Astrocyte (in vitro differentiated cells and primary cell): Measurements from ENCODE around the gene TMEM123.

Experiments
- CTCF ChIP-seq: IDR thresholded peaks from 2 replicates; pipeline ENCODE4 v1.5.1; 2011; ENCODE audit warnings: low read depth, mild to moderate bottlenecking, inconsistent platforms, low read length, moderate library complexity; ENCODE audit not compliant: insufficient read depth
- EZH2 ChIP-seq: IDR thresholded peaks from 2 replicates; pipeline ENCODE4 v1.6.1; 2012; ENCODE audit warnings: mild to moderate bottlenecking, low read length, inconsistent platforms; ENCODE audit not compliant: insufficient read depth

- TF ChIP-seq CTCF = no peak
- TF ChIP-seq EZH2 = no peak
These were observed 47.1 kb downstream of the TMEM123 start for GRCh38 chr11:102405501-102405900.
